Natural killer cell (primary cell): ENCODE measurements around the gene THOP1. TPM values are rescaled to one million over a fixed set of nuclear protein-coding genes. Genes with fewer than 3 reads are reported as not detected.

Source experiments
- ATAC-seq, 3 donors: fragments of 150-1000 bp in 2 of 3; fragments of 200-7000 bp in 1 of 3; cut with Tn5 transposase; 1 replicate in 1 of 3; 2 replicates in 2 of 3; pipeline ENCODE4 v1.10.0; 2021; ENCODE audit warnings: mild to moderate bottlenecking in 2 of 3, moderate library complexity in 2 of 3
- DNase-seq, 2 donors: peaks; one replicate each; pipeline versions ENCODE4 v3.0.0 to v3.0.0-alpha.2; 2013 to 2021; ENCODE audit warnings: mixed read lengths in 1 of 2
- H3K27ac ChIP-seq: one replicate; pipeline ENCODE4 v1.5.1; 2013; ENCODE audit warnings: mild to moderate bottlenecking, low read length
- H3K27me3 ChIP-seq: one replicate; pipeline ENCODE4 v1.6.1; 2013; ENCODE audit warnings: low read length; ENCODE audit not compliant: control insufficient read depth, insufficient read depth
- H3K36me3 ChIP-seq: one replicate; pipeline ENCODE4 v1.6.1; 2013; ENCODE audit warnings: low read length; ENCODE audit not compliant: control insufficient read depth, insufficient read depth
- H3K4me1 ChIP-seq: one replicate; pipeline ENCODE4 v1.6.1; 2013; ENCODE audit warnings: low read length; ENCODE audit not compliant: control insufficient read depth, insufficient read depth
- H3K4me3 ChIP-seq: one replicate; pipeline ENCODE4 v1.5.1; 2013; ENCODE audit warnings: low read length
- H3K9me3 ChIP-seq: one replicate; pipeline ENCODE4 v1.6.1; 2013; ENCODE audit warnings: low read length; ENCODE audit not compliant: control insufficient read depth, insufficient read depth
- H3K27ac Mint-ChIP-seq, 2 donors: one replicate each; pipeline ENCODE4 v1.8.0; 2022; ENCODE audit warnings: mild to moderate bottlenecking in 2 of 2, mixed read lengths in 2 of 2, moderate library complexity in 1 of 2
- H3K27me3 Mint-ChIP-seq, 2 donors: one replicate each; pipeline ENCODE4 v1.8.0; 2022; ENCODE audit warnings: low read depth in 2 of 2, mixed read lengths in 2 of 2
- H3K36me3 Mint-ChIP-seq: one replicate; pipeline ENCODE4 v1.8.0; 2022; ENCODE audit warnings: mixed read lengths
- H3K4me1 Mint-ChIP-seq, 2 donors: one replicate each; pipeline ENCODE4 v1.8.0; 2022; ENCODE audit warnings: mixed read lengths in 2 of 2
- H3K4me3 Mint-ChIP-seq: one replicate; pipeline ENCODE4 v1.8.0; 2022; ENCODE audit warnings: mild to moderate bottlenecking, moderate library complexity, mixed read lengths
- H3K9me3 Mint-ChIP-seq, 2 donors: one replicate each; pipeline ENCODE4 v1.8.0; 2022; ENCODE audit warnings: mixed read lengths in 2 of 2
- WGBS: methylation state at CpG from one replicate; pipeline ENCODE4 v1.1.7; 2013; ENCODE audit warnings: missing lambda C conversion rate; ENCODE audit not compliant: insufficient coverage; 5-methylcytosine and 5-hydroxymethylcytosine counted together
- intact Hi-C: fragments of 100-400 bp; cut with micrococcal nuclease; formaldehyde crosslinking; loops from one replicate; pipeline ENCODE4 v1.14.2; 2022
- total RNA-seq, 4 donors: library from RNA; stranded (reverse); fragments of 120-200 nt in 1 of 4; gene quantifications; one replicate each; pipeline versions ENCODE4 v1.2.3 to v1.2.4, GENCODE V29; 2013 to 2022
- TF ChIP-seq, protein P1 (sequence below): fragments of 200-600 bp; IDR thresholded peaks from one replicate; pipeline ENCODE4 v1.8.0; 2022; ENCODE audit warnings: antibody characterized with exemption

Gene THOP1
- total RNA-seq, 3 donors from 2014 or later (not counting 1 experiment from before 2014, with no cell fraction given): 31.6 to 44.0 (median 33.4) TPM

- no peaks in the 10 kb centered on the region for H3K9me3 ChIP-seq
- H3K4me1 Mint-ChIP-seq: peaks cover 23 to 32% of the 10 kb centered on the region in 2 donors
- peak overlapping the region; percentile 5 for H3K4me3 ChIP-seq
- WGBS: 42% methylated on average over 29 of the region's 29 CpGs
- H3K9me3 Mint-ChIP-seq: no peaks in the 10 kb centered on the region
- H3K4me3 Mint-ChIP-seq: peak overlapping the region; percentile 87
- H3K36me3 ChIP-seq: peaks cover 2% of the 10 kb centered on the region
- TF ChIP-seq, protein P1, sequence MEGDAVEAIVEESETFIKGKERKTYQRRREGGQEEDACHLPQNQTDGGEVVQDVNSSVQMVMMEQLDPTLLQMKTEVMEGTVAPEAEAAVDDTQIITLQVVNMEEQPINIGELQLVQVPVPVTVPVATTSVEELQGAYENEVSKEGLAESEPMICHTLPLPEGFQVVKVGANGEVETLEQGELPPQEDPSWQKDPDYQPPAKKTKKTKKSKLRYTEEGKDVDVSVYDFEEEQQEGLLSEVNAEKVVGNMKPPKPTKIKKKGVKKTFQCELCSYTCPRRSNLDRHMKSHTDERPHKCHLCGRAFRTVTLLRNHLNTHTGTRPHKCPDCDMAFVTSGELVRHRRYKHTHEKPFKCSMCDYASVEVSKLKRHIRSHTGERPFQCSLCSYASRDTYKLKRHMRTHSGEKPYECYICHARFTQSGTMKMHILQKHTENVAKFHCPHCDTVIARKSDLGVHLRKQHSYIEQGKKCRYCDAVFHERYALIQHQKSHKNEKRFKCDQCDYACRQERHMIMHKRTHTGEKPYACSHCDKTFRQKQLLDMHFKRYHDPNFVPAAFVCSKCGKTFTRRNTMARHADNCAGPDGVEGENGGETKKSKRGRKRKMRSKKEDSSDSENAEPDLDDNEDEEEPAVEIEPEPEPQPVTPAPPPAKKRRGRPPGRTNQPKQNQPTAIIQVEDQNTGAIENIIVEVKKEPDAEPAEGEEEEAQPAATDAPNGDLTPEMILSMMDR: no peak
- peak; percentile 55 to 81 for DNase-seq
- intact Hi-C loops: no loop called here
- peaks cover 23% of the 10 kb centered on the region for H3K4me1 ChIP-seq
- no peaks in the 10 kb centered on the region for H3K27me3 Mint-ChIP-seq
- H3K36me3 Mint-ChIP-seq: no peaks in the 10 kb centered on the region
- H3K27ac ChIP-seq: peak overlapping the region; percentile 83
- no peaks in the 10 kb centered on the region for H3K27me3 ChIP-seq
- peak; percentile 70 to 88 (median 79) for ATAC-seq
- H3K27ac Mint-ChIP-seq: peak overlapping the region; percentile 95 to 96
These were observed 9.5 kb upstream of the THOP1 start for GRCh38 chr19:2775556-2776430.

- H3K4me3 ChIP-seq: no peak overlapping the region
- Mint-ChIP-seq H3K4me1 (peaks cover 31 to 35% of the 10 kb centered on the region in 2 donors), H3K4me3 (no peak overlapping the region), H3K27ac (no peak overlapping the region), H3K27me3 (no peaks in the 10 kb centered on the region), H3K36me3 (no peaks in the 10 kb centered on the region), H3K9me3 (no peaks in the 10 kb centered on the region)
- no peak for DNase-seq
- intact Hi-C loops: no loop called here
- TF ChIP-seq, protein P1: no peak
- ATAC-seq: no peak
- H3K27me3 ChIP-seq: no peaks in the 10 kb centered on the region
- H3K9me3 ChIP-seq: no peaks in the 10 kb centered on the region
- H3K36me3 ChIP-seq: peaks cover 2% of the 10 kb centered on the region
- WGBS: 91% methylated on average over 19 of the region's 19 CpGs
- H3K4me1 ChIP-seq: peaks cover 36% of the 10 kb centered on the region
- no peak overlapping the region for H3K27ac ChIP-seq
These were observed 7.2 kb upstream of the THOP1 start for GRCh38 chr19:2777952-2778683.

GRCh38 chr19:2779121-2779740 lies 6.1 kb upstream of the THOP1 start:
- Histone ChIP-seq H3K27ac (no peak overlapping the region), H3K36me3 (peaks cover 2% of the 10 kb centered on the region), H3K4me1 (peaks cover 44% of the 10 kb centered on the region), H3K9me3 (no peaks in the 10 kb centered on the region), H3K27me3 (no peaks in the 10 kb centered on the region), H3K4me3 (no peak overlapping the region)
- TF ChIP-seq, protein P1: no peak
- H3K27ac Mint-ChIP-seq: no peak overlapping the region
- 91% methylated on average over 14 of the region's 14 CpGs for whole genome bisulfite sequencing
- H3K9me3 Mint-ChIP-seq: no peaks in the 10 kb centered on the region
- H3K4me3 Mint-ChIP-seq: no peak overlapping the region
- no peak for ATAC-seq
- peaks cover 37 to 46% of the 10 kb centered on the region in 2 donors for H3K4me1 Mint-ChIP-seq
- no peak for DNase-seq
- no peaks in the 10 kb centered on the region for H3K27me3 Mint-ChIP-seq
- intact Hi-C loops: no loop called here
- H3K36me3 Mint-ChIP-seq: no peaks in the 10 kb centered on the region
